CD14-positive monocyte (primary cell): ENCODE measurements around the gene CCDC141. TPM values are rescaled to one million over a fixed set of nuclear protein-coding genes. Genes with fewer than 3 reads are reported as not detected.

Source experiments
- DNase-seq, 3 donors: peaks; one replicate each; pipeline ENCODE4 v3.0.0-alpha.2; 2011 to 2022
- H2AFZ ChIP-seq: 2 replicates; pipeline ENCODE4 v1.6.0; 2012; ENCODE audit warnings: mild to moderate bottlenecking, low read depth, low read length, inconsistent platforms; ENCODE audit not compliant: insufficient read depth, poor library complexity, severe bottlenecking
- H3K27ac ChIP-seq, 2 donors: 1 replicate in 1 of 2; 2 replicates in 1 of 2; pipeline ENCODE4 v1.5.1; 2012 to 2013; ENCODE audit warnings: low read length in 2 of 2, control low read depth in 1 of 2, inconsistent platforms in 1 of 2, low read depth in 1 of 2, mild to moderate bottlenecking in 1 of 2
- H3K27me3 ChIP-seq, 2 donors: one replicate each; pipeline versions ENCODE4 v1.6.0 to v1.6.1; 2011 to 2013; ENCODE audit warnings: low read length in 2 of 2; ENCODE audit not compliant: control insufficient read depth in 2 of 2, insufficient read depth in 2 of 2
- H3K36me3 ChIP-seq, 2 donors: replicated peaks in 1 of 2; 1 replicate in 1 of 2; 2 replicates in 1 of 2; pipeline versions ENCODE4 v1.5.1 to v1.6.1; 2012 to 2013; ENCODE audit warnings: low read length in 2 of 2, control low read depth in 1 of 2, inconsistent platforms in 1 of 2, mild to moderate bottlenecking in 1 of 2; ENCODE audit not compliant: insufficient read depth in 2 of 2, control insufficient read depth in 1 of 2
- H3K4me1 ChIP-seq, 2 donors: 1 replicate in 1 of 2; 2 replicates in 1 of 2; pipeline versions ENCODE4 v1.5.1 to v1.6.1; 2012 to 2013; ENCODE audit warnings: low read length in 2 of 2, control low read depth in 1 of 2, inconsistent platforms in 1 of 2, mild to moderate bottlenecking in 1 of 2, moderate library complexity in 1 of 2; ENCODE audit not compliant: insufficient read depth in 2 of 2, control insufficient read depth in 1 of 2
- H3K4me2 ChIP-seq: replicated peaks from 2 replicates; pipeline ENCODE3; 2012; ENCODE audit warnings: low read length, moderate library complexity, mild to moderate bottlenecking; ENCODE audit not compliant: poor library complexity, severe bottlenecking; ENCODE audit errors: extremely low read depth
- H3K4me3 ChIP-seq, 3 experiments: fragments of 200-600 bp in 1 of 3; sonication (generic) in 1 of 3; replicated peaks in 1 of 3; 1 replicate in 2 of 3; 2 replicates in 1 of 3; pipeline ENCODE4 v1.5.1; 2011 to 2013; ENCODE audit warnings: low read length in 3 of 3, mild to moderate bottlenecking in 3 of 3, control low read depth in 2 of 3, low read depth in 2 of 3, inconsistent platforms in 1 of 3, moderate library complexity in 1 of 3
- H3K79me2 ChIP-seq: 2 replicates; pipeline ENCODE4 v1.6.0; 2012; ENCODE audit warnings: mild to moderate bottlenecking, control low read depth, inconsistent platforms, low read length, moderate library complexity; ENCODE audit not compliant: insufficient read depth
- H3K9ac ChIP-seq: 2 replicates; pipeline ENCODE4 v1.6.0; 2017; ENCODE audit warnings: low read length, mild to moderate bottlenecking; ENCODE audit not compliant: insufficient read depth, poor library complexity, severe bottlenecking
- H3K9me3 ChIP-seq, 2 donors: replicated peaks in 1 of 2; 1 replicate in 1 of 2; 2 replicates in 1 of 2; pipeline versions ENCODE4 v1.5.1 to v1.6.1; 2012 to 2013; ENCODE audit warnings: low read length in 2 of 2, control low read depth in 1 of 2; ENCODE audit not compliant: control insufficient read depth in 1 of 2, insufficient read depth in 1 of 2
- H4K20me1 ChIP-seq: 2 replicates; pipeline ENCODE4 v1.6.0; 2012; ENCODE audit warnings: mild to moderate bottlenecking, low read length, control low read depth, moderate library complexity; ENCODE audit not compliant: insufficient read depth
- H3K27ac Mint-ChIP-seq, 7 donors: one replicate each; pipeline ENCODE4 v1.8.0; 2020; ENCODE audit warnings: mild to moderate bottlenecking in 7 of 7, mixed read lengths in 7 of 7, moderate library complexity in 6 of 7, inconsistent platforms in 2 of 7
- H3K27me3 Mint-ChIP-seq, 3 donors: one replicate each; pipeline ENCODE4 v1.8.0; 2021 to 2022; ENCODE audit warnings: low read depth in 3 of 3, mild to moderate bottlenecking in 3 of 3, mixed read lengths in 3 of 3, moderate library complexity in 3 of 3, inconsistent platforms in 1 of 3
- H3K36me3 Mint-ChIP-seq, 2 donors: one replicate each; pipeline ENCODE4 v1.8.0; 2020; ENCODE audit warnings: mixed read lengths in 2 of 2, inconsistent platforms in 1 of 2, mild to moderate bottlenecking in 1 of 2
- H3K4me1 Mint-ChIP-seq: one replicate; pipeline ENCODE4 v1.8.0; 2020; ENCODE audit warnings: mild to moderate bottlenecking, mixed read lengths
- H3K4me3 Mint-ChIP-seq, 2 donors: one replicate each; pipeline ENCODE4 v1.8.0; 2020; ENCODE audit warnings: mild to moderate bottlenecking in 2 of 2, mixed read lengths in 2 of 2, moderate library complexity in 1 of 2
- H3K9me3 Mint-ChIP-seq, 7 donors: one replicate each; pipeline ENCODE4 v1.8.0; 2020 to 2022; ENCODE audit warnings: mixed read lengths in 7 of 7, mild to moderate bottlenecking in 6 of 7, moderate library complexity in 6 of 7, inconsistent platforms in 2 of 7
- WGBS: methylation state at CpG from one replicate; pipeline ENCODE4 v1.1.5; 2013; ENCODE audit warnings: missing lambda C conversion rate; ENCODE audit not compliant: insufficient coverage; 5-methylcytosine and 5-hydroxymethylcytosine counted together
- intact Hi-C, 2 donors: fragments of 100-400 bp; cut with micrococcal nuclease; formaldehyde crosslinking; loops; one replicate each; pipeline versions ENCODE4 v1.15.0 to v1.15.1; 2023
- polyA plus RNA-seq, 3 donors: library from polyadenylated mRNA; depleted of rRNA in 1 of 3; unstranded in 2 of 3; stranded (reverse) in 1 of 3; fragments of 300-500 nt in 2 of 3; fragments of >200 nt in 1 of 3; fragmentation: Illumina TruSeq in 2 of 3; gene quantifications; 1 replicate in 2 of 3; 2 replicates in 1 of 3; pipeline ENCODE4 v1.2.3, GENCODE V29; 2012 to 2021
- TF ChIP-seq, protein P1 (sequence below): fragments of 200-600 bp; IDR thresholded peaks from one replicate; pipeline ENCODE4 v1.8.0; 2022; ENCODE audit warnings: antibody characterized with exemption, mild to moderate bottlenecking

CCDC141 gene
- polyA plus RNA-seq, 3 donors = not detected

DNA sequence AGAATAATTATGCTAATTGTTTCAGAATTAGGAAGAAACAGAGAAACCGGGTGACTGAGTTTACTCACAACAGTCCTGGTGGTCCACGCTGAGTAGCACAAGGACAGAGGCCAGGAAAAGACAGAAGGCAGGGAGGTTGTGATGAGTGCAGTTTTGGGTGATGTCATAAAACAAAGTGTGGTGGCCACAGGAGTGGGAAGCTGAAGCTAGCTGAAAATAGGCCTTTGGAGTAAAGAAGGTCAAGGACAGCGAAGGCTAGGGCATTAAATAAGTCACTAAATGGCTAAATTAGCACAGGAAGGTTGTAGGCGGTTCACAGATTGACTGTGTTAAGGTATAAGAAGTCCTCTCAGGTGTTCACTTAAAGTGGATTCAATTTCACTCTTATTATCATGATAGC lies 121.9 kb downstream of the CCDC141 start:
- Histone ChIP-seq H3K27me3 (no peaks in the 10 kb centered on the region), H3K27ac (no peak overlapping the region), H3K4me1 (no peaks in the 10 kb centered on the region), H3K79me2 (no peaks in the 10 kb centered on the region), H4K20me1 (no peaks in the 10 kb centered on the region), H2AFZ (no peak overlapping the region), H3K4me3 (no peak overlapping the region), H3K36me3 (no peaks in the 10 kb centered on the region), H3K9me3 (no peaks in the 10 kb centered on the region), H3K4me2 (no peak overlapping the region), H3K9ac (no peak overlapping the region)
- H3K4me1 Mint-ChIP-seq = peaks cover 3% of the 10 kb centered on the region
- no peak overlapping the region for H3K4me3 Mint-ChIP-seq
- no peaks in the 10 kb centered on the region for H3K27me3 Mint-ChIP-seq
- H3K27ac Mint-ChIP-seq = no peak overlapping the region
- TF ChIP-seq, protein P1, sequence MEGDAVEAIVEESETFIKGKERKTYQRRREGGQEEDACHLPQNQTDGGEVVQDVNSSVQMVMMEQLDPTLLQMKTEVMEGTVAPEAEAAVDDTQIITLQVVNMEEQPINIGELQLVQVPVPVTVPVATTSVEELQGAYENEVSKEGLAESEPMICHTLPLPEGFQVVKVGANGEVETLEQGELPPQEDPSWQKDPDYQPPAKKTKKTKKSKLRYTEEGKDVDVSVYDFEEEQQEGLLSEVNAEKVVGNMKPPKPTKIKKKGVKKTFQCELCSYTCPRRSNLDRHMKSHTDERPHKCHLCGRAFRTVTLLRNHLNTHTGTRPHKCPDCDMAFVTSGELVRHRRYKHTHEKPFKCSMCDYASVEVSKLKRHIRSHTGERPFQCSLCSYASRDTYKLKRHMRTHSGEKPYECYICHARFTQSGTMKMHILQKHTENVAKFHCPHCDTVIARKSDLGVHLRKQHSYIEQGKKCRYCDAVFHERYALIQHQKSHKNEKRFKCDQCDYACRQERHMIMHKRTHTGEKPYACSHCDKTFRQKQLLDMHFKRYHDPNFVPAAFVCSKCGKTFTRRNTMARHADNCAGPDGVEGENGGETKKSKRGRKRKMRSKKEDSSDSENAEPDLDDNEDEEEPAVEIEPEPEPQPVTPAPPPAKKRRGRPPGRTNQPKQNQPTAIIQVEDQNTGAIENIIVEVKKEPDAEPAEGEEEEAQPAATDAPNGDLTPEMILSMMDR = no peak
- intact Hi-C loops = no loop called here
- H3K36me3 Mint-ChIP-seq = no peaks in the 10 kb centered on the region
- WGBS = 80% methylated on average over 2 of the region's 4 CpGs
- H3K9me3 Mint-ChIP-seq = peaks cover 0 to 4% (median 0%) of the 10 kb centered on the region in 7 donors
- no peak for DNase-seq

DNA sequence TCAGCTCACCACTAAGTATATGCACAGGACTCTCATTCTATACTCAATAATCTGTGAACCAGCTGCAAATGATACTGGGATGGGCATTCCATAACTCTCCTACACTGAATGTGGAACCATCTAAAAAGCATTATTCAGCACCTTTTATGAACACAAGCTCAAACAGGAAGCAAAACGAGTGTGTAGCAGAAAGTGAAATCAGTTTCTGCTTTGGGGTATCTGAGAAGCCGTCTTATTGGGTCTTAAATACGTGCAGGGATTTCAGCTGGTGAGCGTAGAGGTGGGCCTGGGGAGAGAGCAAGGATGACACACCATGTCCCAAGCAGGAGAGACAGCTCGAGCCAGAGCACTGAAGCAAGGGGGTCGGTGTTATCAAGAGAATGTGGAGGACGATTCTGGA lies 122.8 kb downstream of the CCDC141 start:
- no peak overlapping the region for H3K4me2 ChIP-seq
- no peak overlapping the region for H3K9ac ChIP-seq
- H3K27me3 ChIP-seq = no peaks in the 10 kb centered on the region
- Mint-ChIP-seq H3K9me3 (peaks cover 0 to 4% (median 0%) of the 10 kb centered on the region in 7 donors), H3K27me3 (no peaks in the 10 kb centered on the region), H3K4me3 (peak overlapping the region; percentile 51 to 58), H3K36me3 (no peaks in the 10 kb centered on the region), H3K4me1 (peaks cover 3% of the 10 kb centered on the region), H3K27ac (no peak overlapping the region)
- TF ChIP-seq, protein P1 = no peak
- no peaks in the 10 kb centered on the region for H3K9me3 ChIP-seq
- no peaks in the 10 kb centered on the region for H3K4me1 ChIP-seq
- intact Hi-C loops = no loop called here
- no peak overlapping the region for H3K27ac ChIP-seq
- no peaks in the 10 kb centered on the region for H4K20me1 ChIP-seq
- H3K79me2 ChIP-seq = no peaks in the 10 kb centered on the region
- H3K36me3 ChIP-seq = no peaks in the 10 kb centered on the region
- H3K4me3 ChIP-seq = no peak overlapping the region
- H2AFZ ChIP-seq = no peak overlapping the region
- 68% methylated on average over 6 of the region's 7 CpGs for WGBS
- DNase-seq = no peak
